ENCODE results near the gene GNG10. TPM values are rescaled to one million over a fixed set of nuclear protein-coding genes. Genes with fewer than 3 reads are reported as not detected.

Gene GNG10
- total and polyA plus RNA-seq, 2 of the 4 experiments (the other 2 are of a cell fraction) = 48.8 to 72.7 TPM

- Histone ChIP-seq H3K18ac (ENCODE audit: low read depth, low read length) (no peak overlapping the region), H2BK15ac (ENCODE audit: low read depth, low read length) (no peak overlapping the region), H3K27me3 (ENCODE audit: control insufficient read depth, insufficient read depth, low read length) (no peaks in the 10 kb centered on the region), H4K91ac (ENCODE audit: insufficient read depth, low read depth, low read length) (no peak overlapping the region), H3K9me1 (ENCODE audit: insufficient read depth, low read length) (no peaks in the 10 kb centered on the region), H4K5ac (ENCODE audit: low read depth, low read length) (no peak overlapping the region), H3K9me3 (ENCODE audit: control insufficient read depth, insufficient read depth, low read length) (no peaks in the 10 kb centered on the region), H3K4me3 (ENCODE audit: insufficient read depth, low read depth, low read length) (no peak overlapping the region), H2AFZ (replicated peaks; ENCODE audit: low read length, poor library complexity) (no peak overlapping the region), H2BK5ac (ENCODE audit: low read depth, low read length, poor library complexity, severe bottlenecking) (no peak overlapping the region), H3K4me1 (ENCODE audit: control insufficient read depth, insufficient read depth, low read length) (0 out of 2 replicates have a peak, but pooled peaks cover 4% of the 10 kb centered on the region), H3K27ac (ENCODE audit: insufficient read depth, low read length) (no peak overlapping the region), H3K14ac (replicated peaks; ENCODE audit: low read depth, low read length) (no peak overlapping the region), H2AK9ac (replicated peaks; ENCODE audit: low read depth, low read length, poor library complexity) (no peak overlapping the region), H3K23ac (ENCODE audit: low read depth, low read length) (no peak overlapping the region), H3K4me2 (ENCODE audit: low read depth, low read length) (no peak overlapping the region), H3K36me3 (ENCODE audit: control insufficient read depth, insufficient read depth, low read length) (peaks cover 7% of the 10 kb centered on the region), H3K79me1 (ENCODE audit: low read depth in 1 of 2, low read length in 2 of 2) (0 out of 4 replicates have a peak, but pooled peaks cover 0 to 3% of the 10 kb centered on the region in 2 experiments), H4K8ac (ENCODE audit: low read depth in 2 of 2, low read length in 2 of 2) (no peak overlapping the region), H4K20me1 (ENCODE audit: insufficient read depth, low read length) (no peaks in the 10 kb centered on the region), H3K4ac (ENCODE audit: low read depth, low read length) (no peak overlapping the region), H3K56ac (ENCODE audit: extremely low read depth, insufficient read depth, low read length) (no peak overlapping the region), H2BK20ac (ENCODE audit: low read depth, low read length) (no peak overlapping the region), H3K9ac (ENCODE audit: low read depth, low read length) (no peak overlapping the region), H2BK120ac (ENCODE audit: low read depth, low read length) (no peak overlapping the region), H2AK5ac (ENCODE audit: low read depth, low read length) (no peak overlapping the region)
- BruUV-seq (replicated peaks) = no TSS peak
- ATAC-seq (ENCODE audit: low read depth) (no peak), DNase-seq (no peak)
- WGBS, 2 experiments (ENCODE audit: extremely low coverage in 2 of 2, insufficient read length in 1 of 2) = 100% methylated on average over 1 of the region's 1 CpG; no CpG with 5 or more reads in 1 of the 2 experiments
- POLR2A ChIA-PET (ENCODE audit: unreplicated experiment) = no interaction called here
- dilution Hi-C loops (cut with HindIII; ENCODE audit: low sequenced_read_pairs, unreplicated experiment) = no loop called here
- in situ Hi-C loops (cut with MboI; ENCODE audit: low sequenced_read_pairs) = no loop called here
- no peak for TF ChIP-seq MAFK (IDR thresholded peaks at IDR 0.05; ENCODE audit: low read depth, low read length)
- no peak for TF ChIP-seq RFX5 (IDR thresholded peaks at IDR 0.05; ENCODE audit: low read depth, low read length)
- TF ChIP-seq ELK1 (IDR thresholded peaks at IDR 0.05; ENCODE audit: borderline replicate concordance, low read depth, low read length) = no peak
- TF ChIP-seq MXI1 (IDR thresholded peaks at IDR 0.05; ENCODE audit: borderline replicate concordance, low read depth, low read length) = no peak
- TF ChIP-seq USF2 (IDR thresholded peaks at IDR 0.05; ENCODE audit: low read depth, low read length) = no peak
- TF ChIP-seq SMC3 (IDR thresholded peaks at IDR 0.05; ENCODE audit: low read depth, low read length) = no peak
- no peak for TF ChIP-seq MAZ (IDR thresholded peaks at IDR 0.05; ENCODE audit: borderline replicate concordance, low read depth, low read length)
- TF ChIP-seq RCOR1 (IDR thresholded peaks at IDR 0.05; ENCODE audit: insufficient replicate concordance, low read length) = no peak
- TF ChIP-seq RAD21 (IDR thresholded peaks at IDR 0.05; ENCODE audit: low read length) = no peak
- TF ChIP-seq CHD1 (IDR thresholded peaks at IDR 0.05; ENCODE audit: low read depth, low read length) = no peak
- TF ChIP-seq BHLHE40 (IDR thresholded peaks at IDR 0.05; ENCODE audit: low read depth, low read length) = no peak
- TF ChIP-seq NFE2L2 (IDR thresholded peaks at IDR 0.05; ENCODE audit: low read depth, low read length) = no peak
- CTCF ChIA-PET = no interaction called here
- intact Hi-C loops (cut with micrococcal nuclease) = no loop called here
Observed at GRCh38 chr9:111683392-111683791, 22.0 kb downstream of the GNG10 start.

All from IMR-90 (cell line).